IMR-90 (cell line): ENCODE measurements around the gene FARS2. TPM values are rescaled to one million over a fixed set of nuclear protein-coding genes. Genes with fewer than 3 reads are reported as not detected.

Experiments
- ATAC-seq: fragments of 200-7000 bp; cut with Tn5 transposase; 2 replicates; pipeline ENCODE4 v1.9.1; 2020; ENCODE audit warnings: low read depth, mild to moderate bottlenecking, moderate library complexity
- BruUV-seq: library from RNA; stranded (reverse); fragments of 400-500 nt; replicated peaks from 2 replicates; lab custom pipeline; 2021; lab: Mats Ljungman, UMichigan
- CTCF ChIA-PET: fragments of 300-600 bp; formaldehyde crosslinking; extraction: SDS; loops from one replicate; lab custom pipeline; 2021; ENCODE audit warnings: antibody characterized with exemption; lab: Yijun Ruan, JAX
- POLR2A ChIA-PET: fragments of 300-600 bp; sonication (Branson Sonifier 250); formaldehyde crosslinking; loops from one replicate; lab custom pipeline; 2022; ENCODE audit warnings: antibody characterized with exemption; ENCODE audit not compliant: unreplicated experiment; lab: Charles Lee
- DNase-seq: peaks from one replicate; pipeline ENCODE4 v3.0.0; 2013
- H2AFZ ChIP-seq: replicated peaks from 2 replicates; pipeline ENCODE3; 2013; ENCODE audit warnings: low read length, mild to moderate bottlenecking; ENCODE audit not compliant: poor library complexity
- H2AK5ac ChIP-seq: 2 replicates; pipeline ENCODE4 v1.6.1; 2013; ENCODE audit warnings: low read depth, low read length, inconsistent platforms
- H2AK9ac ChIP-seq: replicated peaks from 2 replicates; pipeline ENCODE3; 2013; ENCODE audit warnings: mild to moderate bottlenecking, low read depth, low read length, moderate library complexity; ENCODE audit not compliant: poor library complexity
- H2BK120ac ChIP-seq: 2 replicates; pipeline ENCODE4 v1.6.1; 2013; ENCODE audit warnings: low read depth, low read length, inconsistent platforms
- H2BK15ac ChIP-seq: 3 replicates; pipeline ENCODE4 v1.6.1; 2013; ENCODE audit warnings: low read depth, low read length, inconsistent platforms
- H2BK20ac ChIP-seq: 2 replicates; pipeline ENCODE4 v1.6.1; 2013; ENCODE audit warnings: low read depth, mild to moderate bottlenecking, inconsistent platforms, low read length, moderate library complexity
- H2BK5ac ChIP-seq: 2 replicates; pipeline ENCODE4 v1.6.1; 2013; ENCODE audit warnings: mild to moderate bottlenecking, low read depth, low read length, inconsistent platforms; ENCODE audit not compliant: poor library complexity, severe bottlenecking
- H3K14ac ChIP-seq: replicated peaks from 2 replicates; pipeline ENCODE4 v1.6.1; 2013; ENCODE audit warnings: low read depth, low read length, inconsistent platforms
- H3K18ac ChIP-seq: 2 replicates; pipeline ENCODE4 v1.6.1; 2013; ENCODE audit warnings: low read depth, low read length, control low read depth
- H3K23ac ChIP-seq: 2 replicates; pipeline ENCODE4 v1.6.1; 2013; ENCODE audit warnings: low read depth, low read length, inconsistent platforms
- H3K27ac ChIP-seq: 2 replicates; pipeline ENCODE4 v1.5.1; 2013; ENCODE audit warnings: mild to moderate bottlenecking, control low read depth, low read length; ENCODE audit not compliant: insufficient read depth
- H3K27me3 ChIP-seq: 2 replicates; pipeline ENCODE4 v1.6.1; 2013; ENCODE audit warnings: low read length; ENCODE audit not compliant: control insufficient read depth, insufficient read depth
- H3K36me3 ChIP-seq: 2 replicates; pipeline ENCODE4 v1.6.1; 2013; ENCODE audit warnings: low read length, mixed read lengths; ENCODE audit not compliant: control insufficient read depth, insufficient read depth
- H3K4ac ChIP-seq: 2 replicates; pipeline ENCODE4 v1.6.1; 2013; ENCODE audit warnings: low read depth, low read length, inconsistent platforms
- H3K4me1 ChIP-seq: 2 replicates; pipeline ENCODE4 v1.6.1; 2013; ENCODE audit warnings: low read length, mixed read lengths; ENCODE audit not compliant: control insufficient read depth, insufficient read depth
- H3K4me2 ChIP-seq: 2 replicates; pipeline ENCODE4 v1.6.1; 2013; ENCODE audit warnings: low read depth, mild to moderate bottlenecking, control low read depth, low read length, moderate library complexity
- H3K4me3 ChIP-seq: 2 replicates; pipeline ENCODE4 v1.5.1; 2013; ENCODE audit warnings: low read depth, mild to moderate bottlenecking, control low read depth, low read length, moderate library complexity; ENCODE audit not compliant: insufficient read depth
- H3K56ac ChIP-seq: 2 replicates; pipeline ENCODE4 v1.6.1; 2013; ENCODE audit warnings: low read length, inconsistent platforms; ENCODE audit not compliant: insufficient read depth; ENCODE audit errors: extremely low read depth
- H3K79me1 ChIP-seq, 2 experiments: 2 replicates each; pipeline ENCODE4 v1.6.1; 2013; ENCODE audit warnings: low read length in 2 of 2, inconsistent platforms in 1 of 2, low read depth in 1 of 2
- H3K9ac ChIP-seq: 2 replicates; pipeline ENCODE4 v1.6.1; 2013; ENCODE audit warnings: low read depth, low read length, control low read depth
- H3K9me1 ChIP-seq: 2 replicates; pipeline ENCODE4 v1.6.1; 2013; ENCODE audit warnings: low read length, inconsistent platforms; ENCODE audit not compliant: insufficient read depth
- H3K9me3 ChIP-seq: 2 replicates; pipeline ENCODE4 v1.6.1; 2013; ENCODE audit warnings: low read length; ENCODE audit not compliant: control insufficient read depth, insufficient read depth
- H4K20me1 ChIP-seq: 2 replicates; pipeline ENCODE4 v1.6.1; 2013; ENCODE audit warnings: low read length, inconsistent platforms; ENCODE audit not compliant: insufficient read depth
- H4K5ac ChIP-seq: 2 replicates; pipeline ENCODE4 v1.6.1; 2013; ENCODE audit warnings: mild to moderate bottlenecking, low read depth, low read length, control low read depth
- H4K8ac ChIP-seq, 2 experiments: 2 replicates each; pipeline ENCODE4 v1.6.1; 2013; ENCODE audit warnings: low read depth in 2 of 2, low read length in 2 of 2, control low read depth in 1 of 2, inconsistent platforms in 1 of 2
- H4K91ac ChIP-seq: 2 replicates; pipeline ENCODE4 v1.6.1; 2013; ENCODE audit warnings: low read depth, low read length, inconsistent platforms; ENCODE audit not compliant: insufficient read depth
- BHLHE40 ChIP-seq: fragments of 150-350 bp; IDR thresholded peaks from 2 replicates; pipeline ENCODE4 v1.6.1; 2016; ENCODE audit warnings: mild to moderate bottlenecking, low read depth, low read length
- FOS ChIP-seq: fragments of 150-350 bp; IDR thresholded peaks from 2 replicates; pipeline ENCODE4 v1.6.1; 2016; ENCODE audit warnings: low read depth, low read length
- MAFK ChIP-seq: IDR thresholded peaks from 2 replicates; pipeline ENCODE4 v1.6.1; 2012; ENCODE audit warnings: low read depth, low read length, improper control_type of control experiment
- MXI1 ChIP-seq: IDR thresholded peaks from 2 replicates; pipeline ENCODE4 v1.6.1; 2012; ENCODE audit warnings: low read depth, mild to moderate bottlenecking, low read length, moderate library complexity, borderline replicate concordance
- USF2 ChIP-seq: fragments of 150-350 bp; IDR thresholded peaks from 2 replicates; pipeline ENCODE4 v1.6.1; 2017; ENCODE audit warnings: mild to moderate bottlenecking, antibody characterized with exemption, low read length, low read depth
- WGBS, 2 experiments: methylation state at CpG; one replicate each; pipeline versions ENCODE4 v1.1.5 to v1.1.7; 2013; ENCODE audit warnings: missing lambda C conversion rate in 2 of 2; ENCODE audit not compliant: insufficient read length in 1 of 2; ENCODE audit errors: extremely low coverage in 2 of 2; 5-methylcytosine and 5-hydroxymethylcytosine counted together
- dilution Hi-C: fragments of 300-500 bp; cut with HindIII; formaldehyde crosslinking; loops from one replicate; pipeline ENCODE4 v1.14.3; 2018; ENCODE audit warnings: low sequenced_read_pairs; ENCODE audit not compliant: unreplicated experiment
- in situ Hi-C: fragments of 300-500 bp; cut with MboI; formaldehyde crosslinking; loops from 3 replicates; pipeline ENCODE4 v1.14.3; 2019; ENCODE audit warnings: low sequenced_read_pairs, inconsistent platforms, mixed read lengths
- intact Hi-C: fragments of 100-400 bp; cut with micrococcal nuclease; formaldehyde crosslinking; loops from 2 replicates; pipeline ENCODE4 v1.10.0; 2022
- polyA plus RNA-seq, 3 experiments: library from polyadenylated mRNA; depleted of rRNA; stranded (reverse); fragments of >200 nt; gene quantifications; 2 replicates each; pipeline ENCODE4 v1.2.3, GENCODE V29; 2012; ENCODE audit warnings: low replicate concordance in 1 of 3
- total RNA-seq: library from RNA; depleted of rRNA; stranded (reverse); fragments of >200 nt; gene quantifications from 2 replicates; pipeline ENCODE4 v1.2.3, GENCODE V29; 2012

The FARS2 gene
- total and polyA plus RNA-seq, 2 of the 4 experiments (the other 2 are of a cell fraction) = 12.1 to 28.9 TPM

GRCh38 chr6:5776706-5777390 is 515.5 kb downstream of the FARS2 start:
- POLR2A ChIA-PET = interaction anchor here (0.6 kb wide), 1 partner anchor 852 kb away, joined by 3 read pairs; no protein-coding TSS in a partner anchor
- no peaks in the 10 kb centered on the region for H3K9me1 ChIP-seq
- no peak for DNase-seq
- no peak overlapping the region for H3K14ac ChIP-seq
- no peak overlapping the region for H3K9ac ChIP-seq
- TF ChIP-seq MAFK (no peak), BHLHE40 (no peak), USF2 (no peak), FOS (no peak), MXI1 (no peak)
- H3K56ac ChIP-seq = no peak overlapping the region
- H4K8ac ChIP-seq = no peak overlapping the region
- H3K23ac ChIP-seq = no peak overlapping the region
- H2BK20ac ChIP-seq = no peak overlapping the region
- H4K20me1 ChIP-seq = no peaks in the 10 kb centered on the region
- no peak overlapping the region for H2BK15ac ChIP-seq
- no peak overlapping the region for H3K4me3 ChIP-seq
- no peak overlapping the region for H2BK5ac ChIP-seq
- no peak for ATAC-seq
- no peaks in the 10 kb centered on the region for H3K9me3 ChIP-seq
- no peak overlapping the region for H2BK120ac ChIP-seq
- no peaks in the 10 kb centered on the region for H3K4me1 ChIP-seq
- CTCF ChIA-PET = no interaction called here
- H2AK9ac ChIP-seq = no peak overlapping the region
- in situ Hi-C loops = no loop called here
- H4K91ac ChIP-seq = no peak overlapping the region
- H3K4me2 ChIP-seq = no peak overlapping the region
- H2AFZ ChIP-seq = no peak overlapping the region
- no peaks in the 10 kb centered on the region for H3K79me1 ChIP-seq
- no peak overlapping the region for H3K18ac ChIP-seq
- WGBS, 2 experiments = 80% methylated on average over 1 of the region's 12 CpGs; no CpG with 5 or more reads in 1 of the 2 experiments
- no peak overlapping the region for H3K27ac ChIP-seq
- BruUV-seq = no TSS peak
- intact Hi-C loops = no loop called here
- no peak overlapping the region for H3K4ac ChIP-seq
- no peaks in the 10 kb centered on the region for H3K27me3 ChIP-seq
- no peak overlapping the region for H4K5ac ChIP-seq
- H2AK5ac ChIP-seq = no peak overlapping the region
- dilution Hi-C loops = no loop called here
- H3K36me3 ChIP-seq = no peaks in the 10 kb centered on the region
